LoVo (cell line): ENCODE data around the gene DHRS4L2.

ENCODE experiments used
- DNase-seq: peaks from one replicate; pipeline ENCODE4 v3.0.0-alpha.2; 2016; ENCODE audit warnings: low spot score

DHRS4L2 gene

GRCh38 chr14:24053548-24054323 is 65.0 kb downstream of the DHRS4L2 start:
- no peak for DNase-seq

DNA sequence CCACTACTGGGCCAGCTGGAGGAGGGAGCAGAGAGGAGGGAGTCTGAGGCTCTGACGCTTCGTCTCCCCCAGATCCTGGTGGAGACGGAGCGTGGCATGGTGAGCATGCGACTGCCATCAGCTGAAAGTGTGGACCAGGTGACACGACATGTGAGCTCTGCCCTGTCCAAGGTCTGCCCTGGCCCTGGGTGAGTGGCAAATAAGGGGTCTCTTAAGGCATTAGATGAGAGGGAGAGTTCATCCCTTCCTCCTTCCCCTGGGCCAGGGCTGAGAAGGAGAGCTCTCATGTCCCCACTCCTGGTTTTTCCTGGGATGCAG is 65.6 kb downstream of the DHRS4L2 start:
- no peak for DNase-seq

DNA sequence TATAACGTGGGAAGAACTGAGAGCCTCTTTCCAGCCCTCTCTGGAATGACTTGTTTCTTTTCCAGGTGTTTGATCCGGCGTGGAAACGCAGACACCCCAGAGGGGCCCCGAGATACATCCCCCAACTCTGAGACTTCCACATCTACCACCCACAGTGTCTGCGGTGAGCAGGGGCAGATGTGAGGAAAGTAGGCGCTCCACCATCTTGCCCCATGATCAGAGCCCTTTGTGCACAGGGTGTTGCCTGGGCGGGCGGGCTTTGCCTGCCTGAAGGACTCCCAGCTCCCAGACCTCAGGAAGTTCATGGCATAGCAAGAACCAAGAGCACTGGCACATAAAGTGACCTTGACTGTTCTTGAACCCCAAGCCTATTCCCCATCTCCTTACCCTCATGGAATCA is 65.9 kb downstream of the DHRS4L2 start:
- no peak for DNase-seq
